Sigmoid colon (tissue), 4 donors: Measurements from ENCODE around the gene FAM174C.

ENCODE experiments used
- CTCF ChIP-seq, 4 experiments: fragments of 450-650 bp in 3 of 4; fragments of 200-600 bp in 1 of 4; IDR thresholded peaks; one replicate each; pipeline ENCODE4 v1.5.1; 2016 to 2019; ENCODE audit warnings: antibody characterized with exemption in 4 of 4, mild to moderate bottlenecking in 3 of 4, moderate library complexity in 2 of 4
- EP300 ChIP-seq, 4 donors: sonication (generic); formaldehyde crosslinking; IDR thresholded peaks; one replicate each; pipeline ENCODE4 v1.6.1; 2017; ENCODE audit warnings: antibody characterized with exemption in 4 of 4
- POLR2A ChIP-seq, 2 donors: fragments of 450-650 bp; IDR thresholded peaks; one replicate each; pipeline ENCODE4 v1.6.1; 2016; ENCODE audit warnings: antibody characterized with exemption in 2 of 2, mild to moderate bottlenecking in 2 of 2, moderate library complexity in 2 of 2

DNA sequence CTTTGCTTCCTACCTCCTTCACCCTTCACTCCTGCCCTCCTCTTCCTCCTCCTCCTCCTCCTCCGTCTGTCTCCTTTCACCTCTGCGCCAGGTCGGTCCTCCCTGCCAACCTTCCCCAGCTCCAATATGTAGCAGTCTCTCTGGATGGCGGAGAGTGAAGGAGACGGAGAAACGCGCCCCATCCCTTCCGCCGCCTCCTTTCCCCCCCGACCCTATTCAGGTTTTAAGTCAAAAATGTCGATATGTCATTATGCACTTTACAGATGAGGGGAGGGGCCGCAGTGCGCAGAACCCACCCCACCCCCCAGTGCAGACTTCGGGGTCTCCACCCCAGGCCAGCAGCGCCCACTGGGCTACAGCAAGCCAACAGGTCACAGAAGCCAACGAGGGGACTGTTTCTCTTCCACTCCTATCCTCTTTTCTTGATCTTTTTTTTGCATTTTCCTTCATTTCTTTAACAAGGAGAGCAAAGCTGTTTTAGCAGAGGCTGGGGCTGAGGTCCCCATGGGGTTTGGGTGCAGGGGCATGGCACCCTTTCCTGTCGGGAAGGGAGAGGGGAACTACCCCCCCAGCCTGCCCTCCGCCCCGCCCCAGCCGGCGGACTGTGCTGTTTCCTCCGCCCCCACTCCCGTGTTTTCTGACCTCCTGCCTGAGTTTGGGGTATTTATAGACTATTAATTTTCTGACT is 17.7 kb upstream of the FAM174C start:
- TF ChIP-seq CTCF (IDR thresholded peaks at IDR 0.05) (no peak), POLR2A (IDR thresholded peaks at IDR 0.05) (no peak), EP300 (IDR thresholded peaks at IDR 0.05) (no peak)
